Measurements from ENCODE around the gene MAGI2.

DNA sequence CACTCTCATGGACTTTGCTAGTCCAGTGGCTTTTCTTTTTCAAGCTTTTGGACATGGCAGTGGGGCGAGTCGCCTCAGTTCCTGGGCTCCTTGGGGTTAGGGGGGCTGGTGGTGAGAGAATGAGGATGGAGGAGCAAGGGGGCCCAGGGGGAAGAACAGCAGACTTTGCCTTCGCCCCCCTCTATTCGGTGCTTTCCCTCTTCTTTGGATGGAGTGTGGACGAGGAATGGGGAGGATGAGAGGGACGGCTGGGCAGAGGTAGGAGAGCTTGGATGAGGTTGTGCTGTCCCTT is 255 bp downstream of the MAGI2 start:
- TF ChIP-seq, protein P1, sequence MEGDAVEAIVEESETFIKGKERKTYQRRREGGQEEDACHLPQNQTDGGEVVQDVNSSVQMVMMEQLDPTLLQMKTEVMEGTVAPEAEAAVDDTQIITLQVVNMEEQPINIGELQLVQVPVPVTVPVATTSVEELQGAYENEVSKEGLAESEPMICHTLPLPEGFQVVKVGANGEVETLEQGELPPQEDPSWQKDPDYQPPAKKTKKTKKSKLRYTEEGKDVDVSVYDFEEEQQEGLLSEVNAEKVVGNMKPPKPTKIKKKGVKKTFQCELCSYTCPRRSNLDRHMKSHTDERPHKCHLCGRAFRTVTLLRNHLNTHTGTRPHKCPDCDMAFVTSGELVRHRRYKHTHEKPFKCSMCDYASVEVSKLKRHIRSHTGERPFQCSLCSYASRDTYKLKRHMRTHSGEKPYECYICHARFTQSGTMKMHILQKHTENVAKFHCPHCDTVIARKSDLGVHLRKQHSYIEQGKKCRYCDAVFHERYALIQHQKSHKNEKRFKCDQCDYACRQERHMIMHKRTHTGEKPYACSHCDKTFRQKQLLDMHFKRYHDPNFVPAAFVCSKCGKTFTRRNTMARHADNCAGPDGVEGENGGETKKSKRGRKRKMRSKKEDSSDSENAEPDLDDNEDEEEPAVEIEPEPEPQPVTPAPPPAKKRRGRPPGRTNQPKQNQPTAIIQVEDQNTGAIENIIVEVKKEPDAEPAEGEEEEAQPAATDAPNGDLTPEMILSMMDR (conservative IDR thresholded peaks at IDR 0.05; ENCODE audit: low read depth in 2 of 2): no peak
- TF ChIP-seq, protein P2, sequence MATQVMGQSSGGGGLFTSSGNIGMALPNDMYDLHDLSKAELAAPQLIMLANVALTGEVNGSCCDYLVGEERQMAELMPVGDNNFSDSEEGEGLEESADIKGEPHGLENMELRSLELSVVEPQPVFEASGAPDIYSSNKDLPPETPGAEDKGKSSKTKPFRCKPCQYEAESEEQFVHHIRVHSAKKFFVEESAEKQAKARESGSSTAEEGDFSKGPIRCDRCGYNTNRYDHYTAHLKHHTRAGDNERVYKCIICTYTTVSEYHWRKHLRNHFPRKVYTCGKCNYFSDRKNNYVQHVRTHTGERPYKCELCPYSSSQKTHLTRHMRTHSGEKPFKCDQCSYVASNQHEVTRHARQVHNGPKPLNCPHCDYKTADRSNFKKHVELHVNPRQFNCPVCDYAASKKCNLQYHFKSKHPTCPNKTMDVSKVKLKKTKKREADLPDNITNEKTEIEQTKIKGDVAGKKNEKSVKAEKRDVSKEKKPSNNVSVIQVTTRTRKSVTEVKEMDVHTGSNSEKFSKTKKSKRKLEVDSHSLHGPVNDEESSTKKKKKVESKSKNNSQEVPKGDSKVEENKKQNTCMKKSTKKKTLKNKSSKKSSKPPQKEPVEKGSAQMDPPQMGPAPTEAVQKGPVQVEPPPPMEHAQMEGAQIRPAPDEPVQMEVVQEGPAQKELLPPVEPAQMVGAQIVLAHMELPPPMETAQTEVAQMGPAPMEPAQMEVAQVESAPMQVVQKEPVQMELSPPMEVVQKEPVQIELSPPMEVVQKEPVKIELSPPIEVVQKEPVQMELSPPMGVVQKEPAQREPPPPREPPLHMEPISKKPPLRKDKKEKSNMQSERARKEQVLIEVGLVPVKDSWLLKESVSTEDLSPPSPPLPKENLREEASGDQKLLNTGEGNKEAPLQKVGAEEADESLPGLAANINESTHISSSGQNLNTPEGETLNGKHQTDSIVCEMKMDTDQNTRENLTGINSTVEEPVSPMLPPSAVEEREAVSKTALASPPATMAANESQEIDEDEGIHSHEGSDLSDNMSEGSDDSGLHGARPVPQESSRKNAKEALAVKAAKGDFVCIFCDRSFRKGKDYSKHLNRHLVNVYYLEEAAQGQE (IDR thresholded peaks at IDR 0.05; ENCODE audit: unreplicated experiment): no peak
- no peak for TF ChIP-seq EZH2 (IDR thresholded peaks at IDR 0.05; ENCODE audit: low read depth, unreplicated experiment)
- TF ChIP-seq POLR2AphosphoS5 (IDR thresholded peaks at IDR 0.05; ENCODE audit: low read depth): no peak
- no peak for TF ChIP-seq CREB1 (CRISPR knock-in tag; IDR thresholded peaks at IDR 0.05; ENCODE audit: low read depth)
- TF ChIP-seq JUNB (IDR thresholded peaks at IDR 0.05; ENCODE audit: unreplicated experiment): no peak
- no peak for TF ChIP-seq EZH2phosphoT487 (IDR thresholded peaks at IDR 0.05; ENCODE audit: unreplicated experiment)
